Lower leg skin (tissue), 4 donors: ENCODE results near the gene MACROH2A2. TPM values are rescaled to one million over a fixed set of nuclear protein-coding genes. Genes with fewer than 3 reads are reported as not detected.
A peak's percentile ranks its signal among the peaks of the same experiment; 100 is the strongest.

ENCODE experiments used
- DNase-seq, 2 donors: peaks; one replicate each; pipeline ENCODE4 v3.0.0-alpha.2; 2019; ENCODE audit warnings: low spot score in 2 of 2
- H3K4me3 ChIP-seq: fragments of 200-600 bp; sonication (generic); 2 replicates; pipeline ENCODE4 v1.5.1; 2017; ENCODE audit warnings: mild to moderate bottlenecking, low read depth; ENCODE audit not compliant: poor library complexity, severe bottlenecking
- POLR2A ChIP-seq, 2 donors: fragments of 450-650 bp; IDR thresholded peaks; one replicate each; pipeline ENCODE4 v1.6.1; 2016 to 2017; ENCODE audit warnings: antibody characterized with exemption in 2 of 2, mild to moderate bottlenecking in 1 of 2, moderate library complexity in 1 of 2
- WGBS, 2 donors: methylation state at CpG; one replicate each; pipeline ENCODE4 v1.1.5; 2018; 5-methylcytosine and 5-hydroxymethylcytosine counted together
- intact Hi-C: fragments of 100-400 bp; cut with DNase I; formaldehyde crosslinking; loops from one replicate; pipeline ENCODE4 v1.15.0; 2023; ENCODE audit warnings: low total_unique reads
- total RNA-seq, 4 donors: library from RNA; depleted of rRNA; stranded (reverse); fragments of >200 nt; gene quantifications; one replicate each; pipeline ENCODE4 v1.1.0, GENCODE V29; 2016
- TF ChIP-seq, protein P1 (sequence below), 3 donors: fragments of 450-650 bp; IDR thresholded peaks; one replicate each; pipeline ENCODE4 v1.5.1; 2016; ENCODE audit warnings: antibody characterized with exemption in 3 of 3, mild to moderate bottlenecking in 3 of 3, moderate library complexity in 2 of 3

MACROH2A2 gene
- total RNA-seq, 4 donors from 2014 or later: 11.0 to 15.4 (median 12.8) TPM

DNA sequence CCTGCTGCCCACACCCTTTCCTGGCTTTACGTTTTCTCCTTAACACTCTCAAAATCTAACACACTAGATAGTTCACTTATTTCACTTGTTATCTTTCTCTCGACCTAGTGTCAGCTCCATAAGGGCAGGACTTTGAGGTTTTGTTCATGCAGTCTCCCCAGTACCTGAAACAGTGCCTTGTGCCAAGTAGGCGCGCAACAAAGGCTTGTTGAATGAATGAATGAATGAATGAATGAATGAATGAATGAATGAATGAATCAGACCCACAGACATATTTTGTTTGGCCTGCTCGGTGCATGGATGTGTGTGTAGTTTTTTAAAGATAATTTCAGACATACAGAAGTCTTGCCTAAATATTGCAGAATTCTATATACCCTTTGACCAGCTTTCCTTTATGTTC is 87.7 kb downstream of the MACROH2A2 start:
- WGBS, 2 donors: 83 to 86% methylated on average over 5 of the region's 5 CpGs
- intact Hi-C loops: no loop called here
- DNase-seq: no peak

DNA sequence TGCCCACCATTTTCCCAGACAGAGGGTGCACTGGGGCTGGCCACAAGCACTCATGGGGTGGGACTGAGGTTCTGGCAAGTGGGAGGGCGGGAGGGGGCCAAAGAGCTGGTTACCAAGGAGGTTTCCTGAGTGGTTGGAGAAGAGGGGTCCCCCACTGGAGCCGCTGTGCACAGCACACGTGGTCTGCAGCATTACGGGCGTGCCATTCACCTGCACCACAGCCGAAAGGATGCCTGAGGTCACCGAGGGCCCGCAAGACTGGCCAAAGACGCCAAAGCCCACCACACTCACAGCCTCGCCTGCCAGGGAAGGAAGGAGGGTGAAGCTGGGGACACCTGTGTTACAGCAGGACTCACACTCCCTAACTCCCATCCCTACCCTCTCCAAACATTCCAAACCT is 89.9 kb downstream of the MACROH2A2 start:
- no peak overlapping the region for H3K4me3 ChIP-seq
- DNase-seq: peak; percentile 8 to 76
- 90 to 91% methylated on average over 10 of the region's 10 CpGs for WGBS, 2 donors
- no peak for TF ChIP-seq POLR2A (IDR thresholded peaks at IDR 0.05)
- TF ChIP-seq, protein P1, sequence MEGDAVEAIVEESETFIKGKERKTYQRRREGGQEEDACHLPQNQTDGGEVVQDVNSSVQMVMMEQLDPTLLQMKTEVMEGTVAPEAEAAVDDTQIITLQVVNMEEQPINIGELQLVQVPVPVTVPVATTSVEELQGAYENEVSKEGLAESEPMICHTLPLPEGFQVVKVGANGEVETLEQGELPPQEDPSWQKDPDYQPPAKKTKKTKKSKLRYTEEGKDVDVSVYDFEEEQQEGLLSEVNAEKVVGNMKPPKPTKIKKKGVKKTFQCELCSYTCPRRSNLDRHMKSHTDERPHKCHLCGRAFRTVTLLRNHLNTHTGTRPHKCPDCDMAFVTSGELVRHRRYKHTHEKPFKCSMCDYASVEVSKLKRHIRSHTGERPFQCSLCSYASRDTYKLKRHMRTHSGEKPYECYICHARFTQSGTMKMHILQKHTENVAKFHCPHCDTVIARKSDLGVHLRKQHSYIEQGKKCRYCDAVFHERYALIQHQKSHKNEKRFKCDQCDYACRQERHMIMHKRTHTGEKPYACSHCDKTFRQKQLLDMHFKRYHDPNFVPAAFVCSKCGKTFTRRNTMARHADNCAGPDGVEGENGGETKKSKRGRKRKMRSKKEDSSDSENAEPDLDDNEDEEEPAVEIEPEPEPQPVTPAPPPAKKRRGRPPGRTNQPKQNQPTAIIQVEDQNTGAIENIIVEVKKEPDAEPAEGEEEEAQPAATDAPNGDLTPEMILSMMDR (IDR thresholded peaks at IDR 0.05): no peak
- intact Hi-C loops: no loop called here

More for the DNA sequence above, 87.7 kb downstream of the MACROH2A2 start:
- TF ChIP-seq, protein P1 (IDR thresholded peaks at IDR 0.05): no peak
- TF ChIP-seq POLR2A (IDR thresholded peaks at IDR 0.05): no peak
- no peak overlapping the region for H3K4me3 ChIP-seq

DNA sequence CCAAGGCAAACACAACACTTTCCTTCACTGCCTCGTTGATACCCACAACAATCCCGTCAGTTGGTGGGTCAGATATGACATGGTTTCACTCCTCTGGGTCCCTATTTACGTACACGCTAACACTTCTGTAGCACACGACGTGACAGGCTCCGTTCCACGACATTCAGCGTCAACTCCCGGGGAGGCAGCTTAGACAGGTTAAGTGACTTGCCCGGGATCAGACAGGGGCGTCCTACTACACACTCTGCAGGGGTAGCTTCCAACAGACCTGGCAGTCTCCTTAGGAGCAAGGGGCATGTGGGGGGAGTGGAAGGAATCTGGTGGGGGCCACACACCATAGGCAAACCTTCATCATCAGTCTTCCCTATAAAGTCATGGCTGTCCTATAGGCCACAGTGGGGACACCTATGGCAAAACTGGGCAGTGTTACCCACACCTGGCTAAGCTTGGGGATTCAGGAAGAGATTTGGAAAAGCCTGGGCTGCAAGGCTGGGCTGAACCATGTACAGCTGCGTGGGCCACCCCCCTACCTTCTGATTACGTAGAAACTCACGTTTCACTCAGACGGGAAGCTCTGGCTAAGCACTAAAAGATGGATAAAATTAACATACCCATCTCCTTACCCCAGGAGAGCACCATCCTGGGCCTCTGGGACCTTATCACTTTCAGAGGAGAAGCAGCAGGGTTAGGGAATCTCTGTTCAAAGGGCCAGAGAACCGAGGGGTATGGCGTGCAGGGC is 91.9 kb downstream of the MACROH2A2 start:
- 67 to 72% methylated on average over 18 of the region's 18 CpGs for WGBS, 2 donors
- TF ChIP-seq POLR2A (IDR thresholded peaks at IDR 0.05): no peak
- TF ChIP-seq, protein P1 (IDR thresholded peaks at IDR 0.05): no peak
- no peak overlapping the region for H3K4me3 ChIP-seq
- DNase-seq: peak; percentile 14 to 81
- intact Hi-C loops: no loop called here

DNA sequence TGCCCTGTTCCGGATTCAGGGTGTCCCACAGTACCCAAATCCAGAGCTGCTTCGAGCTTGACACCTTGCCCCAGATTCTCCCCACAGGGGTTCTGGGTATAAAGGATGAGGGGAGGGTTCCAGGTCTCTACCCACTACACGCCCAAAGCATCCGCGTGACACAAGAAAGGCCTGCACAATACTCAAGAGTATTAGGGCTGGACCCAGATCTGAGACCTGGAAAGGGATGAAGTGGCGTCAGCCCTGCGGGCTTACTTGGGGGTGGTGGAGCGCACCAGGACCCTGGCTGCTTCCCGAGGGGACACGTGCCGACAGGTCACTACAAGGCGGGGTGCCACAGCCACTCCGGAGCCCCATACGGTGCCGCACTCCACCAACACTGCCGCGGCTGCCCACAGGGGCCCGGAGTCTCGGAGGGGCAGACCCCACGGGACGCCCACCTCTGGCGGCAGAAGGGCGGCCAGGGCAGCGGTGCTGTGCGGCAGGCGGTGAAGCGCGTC is 92.6 kb downstream of the MACROH2A2 start:
- peak overlapping the region; percentile 49 for H3K4me3 ChIP-seq
- DNase-seq: peak in 1 of 2 donors; percentile 43
- TF ChIP-seq POLR2A (IDR thresholded peaks at IDR 0.05): no peak
- TF ChIP-seq, protein P1 (IDR thresholded peaks at IDR 0.05): no peak
- intact Hi-C loops: no loop called here
- WGBS, 2 donors: 7% methylated on average over 11 to 19 of the region's 28 CpGs

DNA sequence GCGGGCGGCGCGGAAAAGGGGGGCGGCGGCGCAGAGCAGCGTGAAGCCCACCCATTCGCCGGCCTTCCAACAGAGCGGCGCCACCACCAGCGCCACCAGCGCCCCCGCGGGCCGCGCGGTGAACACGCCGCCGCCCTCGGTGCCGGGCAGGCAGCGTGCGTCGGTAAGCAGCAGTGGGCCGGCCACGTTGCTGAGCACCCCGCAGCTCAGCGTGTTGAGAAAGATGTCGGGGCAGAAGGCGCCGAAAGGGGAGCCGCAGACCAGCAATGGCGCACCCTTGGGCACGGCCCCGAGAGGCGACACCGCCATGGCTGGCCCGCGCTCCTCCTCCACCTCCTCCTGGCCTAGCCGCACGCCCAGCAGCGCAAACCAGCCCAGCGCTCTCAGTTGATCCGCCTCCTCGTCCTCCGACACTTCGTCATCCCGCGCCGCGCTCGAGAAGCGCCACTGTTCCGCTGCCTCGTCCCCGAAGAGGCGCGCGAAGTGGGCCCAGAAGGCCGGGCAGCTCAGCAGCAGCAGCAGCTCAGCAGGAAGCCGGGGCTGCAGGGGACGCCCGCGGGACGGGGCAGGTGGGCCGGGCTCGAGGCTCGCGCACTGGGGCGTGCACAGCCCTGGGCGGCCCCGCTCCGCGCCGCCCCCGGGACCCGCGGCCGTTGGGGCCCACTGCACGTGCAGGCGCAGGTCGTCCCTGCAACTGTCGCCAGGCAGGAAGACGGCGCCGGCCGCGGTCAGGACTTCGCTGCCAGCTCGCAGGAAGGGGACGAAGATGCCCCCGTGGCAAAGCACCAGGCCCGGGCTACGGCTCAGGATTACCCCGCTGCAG is 93.2 kb downstream of the MACROH2A2 start:
- intact Hi-C loops: no loop called here
- WGBS, 2 donors: 0% methylated on average over 17 to 31 of the region's 98 CpGs

More for the DNA sequence above, 93.2 kb downstream of the MACROH2A2 start:
- TF ChIP-seq, protein P1 (IDR thresholded peaks at IDR 0.05): no peak
- TF ChIP-seq POLR2A (IDR thresholded peaks at IDR 0.05): no peak
- H3K4me3 ChIP-seq: peak overlapping the region; percentile 49
- DNase-seq: peak; percentile 54 to 94
